DMS53 treated with DMSO at 0.1 percent for 48 hours (cell line): ENCODE data around the gene GABRG3.
A peak's percentile ranks its signal among the peaks of the same experiment; 100 is the strongest.
"Not testable (repeated sequence)": the region's sequence is repeated elsewhere in the genome, so short reads cannot be mapped to it uniquely, and the experiment has no call there.

Source experiments
- DNase-seq: peaks from one replicate; lab custom pipeline; 2025; ENCODE audit not compliant: unreplicated experiment; lab: John Stamatoyannopoulos, UW

GABRG3 gene

GRCh38 chr15:27172821-27173220 is 201.8 kb downstream of the GABRG3 start:
- DNase-seq: no peak

GRCh38 chr15:27175472-27176153 is 204.6 kb downstream of the GABRG3 start:
- DNase-seq: no peak

- no peak for DNase-seq
Measured at GRCh38 chr15:27176785-27177406, 205.9 kb downstream of the GABRG3 start.

DNA sequence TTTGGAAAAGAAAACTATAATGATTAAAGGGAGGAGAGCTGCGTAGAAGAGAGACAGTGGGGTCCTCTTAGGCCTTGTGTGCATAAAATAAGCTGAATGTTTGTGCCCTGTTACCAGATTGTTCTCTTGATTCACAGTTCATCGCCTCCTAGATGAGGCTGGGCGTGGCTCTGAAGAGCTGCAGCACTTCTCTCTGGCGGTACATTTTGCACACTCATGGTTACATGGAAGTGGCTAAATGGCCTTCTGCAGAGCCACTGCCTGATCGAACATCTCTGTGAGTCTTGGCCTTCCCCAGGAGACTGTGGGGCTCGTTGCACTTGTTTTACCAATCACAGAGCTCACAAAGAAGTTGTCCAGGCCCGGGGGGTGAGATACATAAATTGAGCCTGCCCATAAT is 208.8 kb downstream of the GABRG3 start:
- peak; percentile 23 for DNase-seq

- DNase-seq: no peak
Measured at GRCh38 chr15:27182561-27183110, 211.7 kb downstream of the GABRG3 start.

GRCh38 chr15:27183201-27183600 is 212.2 kb downstream of the GABRG3 start:
- DNase-seq: no peak

- DNase-seq: not testable (repeated sequence)
Measured at GRCh38 chr15:27191515-27191914, 220.5 kb downstream of the GABRG3 start.

GRCh38 chr15:27196691-27197090 is 225.7 kb downstream of the GABRG3 start:
- no peak for DNase-seq

DNA sequence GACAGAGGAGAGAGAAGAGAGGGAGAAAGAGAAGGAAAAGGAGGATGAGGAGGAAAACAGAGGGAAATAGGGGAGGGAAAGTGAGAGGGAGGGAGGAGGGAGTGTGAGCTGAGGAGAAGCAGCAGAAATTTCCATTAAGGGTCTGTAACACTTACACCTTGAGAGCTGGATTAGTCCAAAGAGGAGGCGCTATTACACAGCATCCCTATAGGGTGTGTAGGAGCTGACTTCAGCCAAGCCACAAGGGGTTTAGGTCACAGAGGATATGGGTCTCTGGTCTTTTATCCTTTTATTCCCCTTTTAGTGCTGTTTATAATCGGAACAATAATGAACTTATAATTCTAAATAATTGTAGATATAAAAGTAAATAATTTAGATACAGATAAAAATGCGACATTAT is 230.4 kb downstream of the GABRG3 start:
- no peak for DNase-seq

DNA sequence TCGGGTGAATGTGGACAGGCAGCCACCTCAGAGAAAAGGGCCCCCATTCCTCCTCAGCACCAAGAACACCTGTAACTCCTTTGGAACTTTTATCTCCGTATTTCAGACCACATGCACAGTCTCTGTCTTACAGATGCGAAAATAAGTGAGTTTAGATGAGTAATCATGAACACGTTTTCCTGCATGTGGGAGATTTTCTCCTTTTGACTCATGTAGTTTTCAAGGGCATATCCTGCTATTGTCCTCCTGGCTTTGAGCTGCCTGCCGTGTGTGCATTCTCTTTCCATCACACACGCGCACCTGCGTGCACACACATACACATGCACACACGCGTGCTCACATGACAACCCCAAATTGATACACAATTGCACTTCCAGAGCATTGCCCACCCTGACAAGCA is 239.2 kb downstream of the GABRG3 start:
- DNase-seq: no peak

GRCh38 chr15:27214032-27214431 is 243.1 kb downstream of the GABRG3 start:
- no peak for DNase-seq

GRCh38 chr15:27214961-27215360 is 244.0 kb downstream of the GABRG3 start:
- DNase-seq: no peak

GRCh38 chr15:27218426-27218825 is 247.4 kb downstream of the GABRG3 start:
- no peak for DNase-seq

- no peak for DNase-seq
Measured at GRCh38 chr15:27219636-27220035, 248.7 kb downstream of the GABRG3 start.

DNA sequence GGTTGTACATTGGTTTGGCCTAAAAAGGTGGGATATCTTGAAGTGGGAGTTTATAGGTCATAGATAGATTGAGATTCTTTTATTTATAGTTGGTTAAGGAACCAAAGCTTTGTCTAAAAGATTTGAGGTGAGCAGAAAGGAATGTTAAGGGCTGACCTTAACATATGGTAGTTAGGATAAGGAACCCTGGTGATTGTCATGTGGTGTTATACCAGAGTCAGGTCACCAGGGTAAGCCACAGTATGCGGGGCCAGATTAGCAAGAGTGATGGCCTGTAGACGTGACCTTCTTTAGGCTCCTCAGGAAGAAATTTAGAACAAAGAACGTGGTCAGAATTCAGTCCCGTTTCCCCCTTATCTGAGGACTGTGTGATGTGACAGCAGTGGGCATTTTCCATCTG is 249.2 kb downstream of the GABRG3 start:
- no peak for DNase-seq

GRCh38 chr15:27222479-27222878 is 251.5 kb downstream of the GABRG3 start:
- DNase-seq: peak; percentile 20

DNA sequence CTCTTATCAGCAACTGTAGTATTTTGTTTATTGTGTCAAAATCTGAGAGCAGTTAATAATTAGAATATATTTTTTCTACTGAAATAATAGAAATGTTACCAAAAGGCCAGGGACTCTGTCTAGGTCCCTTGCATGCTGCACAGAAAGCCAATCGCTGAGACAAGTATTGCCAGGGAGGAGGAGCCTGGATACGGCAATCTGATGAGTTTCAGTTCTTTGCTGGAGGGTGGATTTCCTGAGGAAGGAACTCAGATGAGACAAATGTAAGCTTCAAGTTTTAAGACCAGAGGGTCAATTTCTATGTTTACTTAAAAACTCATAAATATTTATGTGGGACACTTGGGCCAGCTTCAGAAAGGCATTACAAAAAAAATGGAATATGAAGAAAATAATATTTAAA is 252.2 kb downstream of the GABRG3 start:
- no peak for DNase-seq

GRCh38 chr15:27231811-27232210 is 260.8 kb downstream of the GABRG3 start:
- DNase-seq: no peak

- DNase-seq: no peak
Measured at GRCh38 chr15:27232876-27233275, 261.9 kb downstream of the GABRG3 start.

DNA sequence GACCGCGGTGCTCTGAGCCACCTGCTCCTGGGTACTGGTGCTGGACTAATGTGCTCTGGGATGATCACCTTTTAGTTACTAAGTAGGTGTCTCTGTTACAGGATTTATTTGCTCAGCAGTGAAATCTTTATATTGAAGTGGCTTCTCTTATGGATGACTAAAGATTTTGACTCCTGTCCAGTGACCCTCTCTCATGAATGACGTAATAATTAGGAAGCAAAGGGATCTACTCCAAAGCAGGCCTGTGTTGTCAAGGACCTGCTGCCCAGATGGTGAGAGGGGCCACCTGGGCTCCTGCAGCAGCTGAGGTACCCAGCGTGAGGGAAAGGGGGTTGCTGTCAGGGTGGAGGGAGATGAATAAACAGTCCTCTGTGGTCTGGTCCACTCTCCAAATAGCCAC is 263.6 kb downstream of the GABRG3 start:
- DNase-seq: peak; percentile 78

DNA sequence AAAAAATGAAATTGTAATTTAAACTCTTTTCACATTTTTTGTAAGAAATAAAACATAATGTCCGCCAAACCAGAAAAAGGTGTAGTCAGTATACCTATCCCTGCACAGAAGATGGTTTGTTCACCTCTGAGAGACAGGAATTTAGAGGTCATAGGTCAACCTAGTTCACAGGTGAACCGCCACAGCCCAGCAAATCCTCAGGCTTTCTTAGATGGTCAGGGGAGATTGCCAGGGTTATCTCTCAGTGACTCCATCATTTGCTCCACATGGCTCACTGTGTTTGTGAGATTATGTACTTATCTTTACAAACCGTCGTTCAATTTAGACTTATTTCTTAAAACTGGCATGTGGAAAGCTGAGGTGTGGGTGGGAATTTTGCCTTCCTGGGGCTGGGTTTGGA is 264.2 kb downstream of the GABRG3 start:
- DNase-seq: no peak

DNA sequence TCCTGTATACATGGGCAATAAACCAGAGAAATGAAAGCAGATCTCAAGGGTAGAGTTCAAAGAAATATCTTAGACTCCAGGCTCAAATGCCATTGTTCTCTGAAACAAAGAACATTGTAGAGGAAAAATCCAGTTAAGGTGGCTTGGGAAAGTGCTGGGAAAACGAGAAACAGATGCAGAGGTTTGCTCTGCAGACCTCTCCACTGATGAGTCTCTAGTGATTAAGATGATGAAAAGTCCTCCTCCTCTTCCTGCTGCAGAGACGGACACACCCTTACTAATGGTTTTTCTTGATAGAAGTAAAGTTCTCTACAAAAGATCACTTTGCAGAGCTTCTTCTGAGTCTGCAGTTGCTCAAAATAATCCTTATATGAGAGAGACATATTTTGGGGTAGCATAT is 264.7 kb downstream of the GABRG3 start:
- peak; percentile 37 for DNase-seq
